Measurements from ENCODE around the gene RAB3GAP1.

DNA sequence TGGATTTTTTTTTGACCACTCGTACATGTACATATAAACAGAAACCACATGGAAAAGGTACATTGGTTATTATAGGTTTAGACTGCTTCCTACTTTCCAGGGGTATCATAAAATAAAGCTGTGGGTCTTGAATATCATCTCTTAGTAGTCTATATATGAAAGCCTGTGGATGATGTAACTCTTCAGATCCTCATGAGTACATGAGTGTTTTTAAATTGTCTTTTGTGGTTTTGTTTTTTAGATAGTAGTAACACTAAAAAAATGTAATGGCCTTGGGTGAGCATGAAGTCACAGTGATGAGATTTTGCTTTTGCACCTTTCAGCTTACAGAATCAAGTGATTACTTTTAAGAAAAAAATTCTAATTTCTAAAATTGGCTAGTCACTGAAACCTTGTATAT, 80.2 kb downstream of the RAB3GAP1 start:
- TF ChIP-seq, protein P1, sequence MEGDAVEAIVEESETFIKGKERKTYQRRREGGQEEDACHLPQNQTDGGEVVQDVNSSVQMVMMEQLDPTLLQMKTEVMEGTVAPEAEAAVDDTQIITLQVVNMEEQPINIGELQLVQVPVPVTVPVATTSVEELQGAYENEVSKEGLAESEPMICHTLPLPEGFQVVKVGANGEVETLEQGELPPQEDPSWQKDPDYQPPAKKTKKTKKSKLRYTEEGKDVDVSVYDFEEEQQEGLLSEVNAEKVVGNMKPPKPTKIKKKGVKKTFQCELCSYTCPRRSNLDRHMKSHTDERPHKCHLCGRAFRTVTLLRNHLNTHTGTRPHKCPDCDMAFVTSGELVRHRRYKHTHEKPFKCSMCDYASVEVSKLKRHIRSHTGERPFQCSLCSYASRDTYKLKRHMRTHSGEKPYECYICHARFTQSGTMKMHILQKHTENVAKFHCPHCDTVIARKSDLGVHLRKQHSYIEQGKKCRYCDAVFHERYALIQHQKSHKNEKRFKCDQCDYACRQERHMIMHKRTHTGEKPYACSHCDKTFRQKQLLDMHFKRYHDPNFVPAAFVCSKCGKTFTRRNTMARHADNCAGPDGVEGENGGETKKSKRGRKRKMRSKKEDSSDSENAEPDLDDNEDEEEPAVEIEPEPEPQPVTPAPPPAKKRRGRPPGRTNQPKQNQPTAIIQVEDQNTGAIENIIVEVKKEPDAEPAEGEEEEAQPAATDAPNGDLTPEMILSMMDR (IDR thresholded peaks at IDR 0.05), result no peak
- TF ChIP-seq POLR2A (IDR thresholded peaks at IDR 0.05) (no peak), POLR2AphosphoS5 (IDR thresholded peaks at IDR 0.05) (no peak), EP300 (IDR thresholded peaks at IDR 0.05; ENCODE audit: low read depth) (no peak)
